PC-9 (cell line): ENCODE data around the gene HIF1AN.

ENCODE experiments used
- CTCF ChIP-seq: fragments of 200-600 bp; sonication (generic); conservative IDR thresholded peaks from 2 replicates; pipeline ENCODE4 v1.6.1; 2017; ENCODE audit warnings: mixed run types, antibody characterized with exemption, mild to moderate bottlenecking, moderate library complexity
- EZH2 ChIP-seq: fragments of 200-600 bp; sonication (generic); IDR thresholded peaks from 2 replicates; pipeline ENCODE4 v1.8.0; 2017; ENCODE audit warnings: antibody characterized with exemption, low read depth

DNA sequence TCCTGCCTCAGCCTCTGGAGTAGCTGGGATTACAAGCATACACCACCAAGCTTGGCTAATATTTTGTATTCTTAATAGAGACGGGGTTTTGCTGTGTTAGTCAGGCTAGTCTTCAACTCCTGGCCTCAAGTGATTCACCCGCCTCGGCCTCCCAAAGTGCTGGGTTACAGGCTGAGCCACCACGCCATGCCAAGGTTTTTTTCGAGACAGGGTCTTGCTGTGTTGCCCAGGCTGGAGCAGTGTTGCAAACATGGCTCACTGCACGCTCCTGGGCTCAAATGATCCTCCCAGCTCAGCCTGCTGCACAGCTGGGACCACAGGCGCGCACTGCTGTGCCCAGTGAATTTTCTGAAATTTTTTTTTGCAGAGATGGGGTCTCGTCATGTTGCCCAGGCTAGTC lies 12.8 kb upstream of the HIF1AN start:
- no peak for TF ChIP-seq CTCF
- TF ChIP-seq EZH2, result no peak
